NT2/D1 (cell line): Measurements from ENCODE around the gene RAD51AP1.

Experiments
- SUZ12 ChIP-seq: IDR thresholded peaks from 2 replicates; pipeline ENCODE4 v1.6.1; 2011; ENCODE audit not compliant: insufficient read length, insufficient read depth; ENCODE audit errors: extremely low read depth
- YY1 ChIP-seq: IDR thresholded peaks from 2 replicates; pipeline ENCODE4 v1.6.1; 2011; ENCODE audit not compliant: insufficient read length, insufficient read depth
- ZNF274 ChIP-seq: IDR thresholded peaks from 2 replicates; pipeline ENCODE4 v1.6.1; 2011; ENCODE audit warnings: mild to moderate bottlenecking, low read depth, low read length

- no peak for TF ChIP-seq YY1
- TF ChIP-seq ZNF274: no peak
- TF ChIP-seq SUZ12: no peak
Observed at GRCh38 chr12:4588916-4589315, 50.2 kb downstream of the RAD51AP1 start.
